Measurements from ENCODE around the gene POLR1H. TPM values are rescaled to one million over a fixed set of nuclear protein-coding genes. Genes with fewer than 3 reads are reported as not detected.
"Not testable (repeated sequence)": the region's sequence is repeated elsewhere in the genome, so short reads cannot be mapped to it uniquely, and the experiment has no call there.

Gene POLR1H, protein sequence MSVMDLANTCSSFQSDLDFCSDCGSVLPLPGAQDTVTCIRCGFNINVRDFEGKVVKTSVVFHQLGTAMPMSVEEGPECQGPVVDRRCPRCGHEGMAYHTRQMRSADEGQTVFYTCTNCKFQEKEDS
- 10 to 100 TPM; 25.6 to 26.2 TPM for total RNA-seq
- long read RNA-seq, transcript ZNRD1-201 (4 exons, 864 nt), result major isoform, 8 of 11 reads
- long read RNA-seq, partial matches to known transcripts, result 1 of 11 reads
- long read RNA-seq, other reads (novel, unspliced or antisense), result 1 of 11 reads

DNA sequence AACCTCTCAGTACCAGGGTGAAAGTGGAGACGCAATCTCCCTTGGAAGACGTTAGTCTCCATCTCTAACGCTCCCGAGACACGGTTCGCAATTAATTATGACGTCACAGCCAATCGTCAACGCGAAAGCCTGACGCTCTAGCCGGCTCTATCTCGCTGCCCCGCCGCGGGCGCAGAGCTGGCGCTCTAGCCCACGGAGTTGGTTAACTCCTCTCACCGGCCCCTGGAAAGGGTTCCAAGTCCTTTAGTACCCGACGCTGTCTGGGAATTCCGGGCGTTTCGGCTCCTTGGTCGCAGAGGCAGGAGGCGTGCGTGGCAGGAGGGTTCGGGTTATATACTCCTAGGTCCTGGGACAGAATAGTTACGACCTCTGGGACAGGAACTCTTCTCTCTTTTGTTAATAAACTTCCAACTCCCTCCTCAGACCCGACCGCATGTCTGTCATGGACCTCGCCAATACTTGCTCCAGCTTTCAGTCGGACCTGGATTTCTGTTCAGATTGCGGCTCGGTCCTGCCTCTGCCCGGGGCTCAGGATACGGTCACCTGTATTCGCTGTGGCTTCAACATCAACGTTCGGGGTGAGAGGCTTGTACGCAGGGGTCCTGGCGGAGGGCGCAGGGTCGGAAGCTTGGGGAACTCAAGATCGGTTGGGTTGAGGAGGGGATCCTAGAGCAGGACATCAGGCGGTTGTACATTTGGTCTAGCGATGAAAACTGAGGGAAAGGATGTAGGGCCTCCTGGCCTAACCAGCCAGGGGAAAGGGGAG, at the start of gene POLR1H:
Gene POLR1H, plus strand, starts transcription at position 174 of the 766 bp plus-strand sequence. Its CDS starts 260 bp downstream, at position 434.
- DNase-seq (peak; percentile 93 to 95), ATAC-seq (peak; percentile 93)
- intact Hi-C loops (cut with DNase I, micrococcal nuclease), result no loop called here

DNA sequence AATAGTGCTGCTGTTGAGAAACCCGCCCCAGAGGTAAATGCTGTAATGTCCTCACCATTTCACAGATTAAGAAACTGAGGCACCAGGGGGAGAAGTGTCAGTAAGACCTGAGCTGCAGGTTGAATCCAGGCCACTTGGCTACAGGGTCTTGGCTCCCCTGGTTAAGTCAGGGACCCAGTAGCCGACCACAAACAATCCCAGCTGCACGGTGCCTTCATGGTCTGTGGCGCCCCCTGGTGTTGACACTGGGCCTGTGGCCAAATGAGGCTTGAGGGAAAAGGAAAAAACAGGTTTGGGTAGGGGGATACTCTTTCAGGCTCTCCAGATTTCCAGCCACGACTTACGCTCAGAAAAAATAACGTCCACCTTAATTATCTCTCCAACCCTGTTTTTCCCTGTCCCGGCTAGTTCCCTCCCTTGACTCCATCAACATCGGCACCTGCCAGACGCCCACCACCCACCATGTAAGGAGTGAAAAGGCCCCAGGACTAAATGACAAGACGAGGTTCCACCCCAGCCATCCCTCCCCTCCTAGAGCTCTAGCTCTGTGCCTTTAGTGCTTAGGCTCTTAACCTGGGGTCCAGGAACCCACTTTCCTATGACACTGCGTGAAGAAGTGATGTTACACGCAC, 47.7 kb upstream of the POLR1H start:
- intact Hi-C loops (cut with DNase I, micrococcal nuclease), result loop anchor here in 1 of 2 donors (2.0 kb wide), 1 partner anchor 165 kb away; no protein-coding TSS in a partner anchor
- DNase-seq (peak in 1 of 2 donors; percentile 70), ATAC-seq (peak; percentile 75)

DNA sequence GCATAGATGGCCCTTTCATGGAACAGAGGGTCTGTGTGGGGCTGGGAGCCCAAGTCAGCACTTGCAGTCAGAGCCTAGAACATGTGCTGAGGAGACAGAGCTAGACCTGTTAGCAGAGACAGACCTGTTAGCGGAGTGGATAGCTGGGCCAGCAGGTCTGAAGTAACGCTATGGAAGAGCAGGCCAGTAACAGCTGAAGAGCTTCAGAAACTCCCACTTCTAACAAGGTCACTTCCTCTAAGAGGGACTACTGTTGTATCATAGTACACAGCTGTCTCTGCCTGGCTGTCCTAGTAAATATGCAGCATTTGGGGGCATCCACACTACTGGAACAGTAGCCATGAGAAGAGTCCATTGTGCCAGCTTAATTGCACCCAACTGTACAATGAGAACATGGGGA, 41.2 kb upstream of the POLR1H start:
- ATAC-seq, result no peak
- intact Hi-C loops (cut with DNase I, micrococcal nuclease), result no loop called here
- DNase-seq, result no peak

DNA sequence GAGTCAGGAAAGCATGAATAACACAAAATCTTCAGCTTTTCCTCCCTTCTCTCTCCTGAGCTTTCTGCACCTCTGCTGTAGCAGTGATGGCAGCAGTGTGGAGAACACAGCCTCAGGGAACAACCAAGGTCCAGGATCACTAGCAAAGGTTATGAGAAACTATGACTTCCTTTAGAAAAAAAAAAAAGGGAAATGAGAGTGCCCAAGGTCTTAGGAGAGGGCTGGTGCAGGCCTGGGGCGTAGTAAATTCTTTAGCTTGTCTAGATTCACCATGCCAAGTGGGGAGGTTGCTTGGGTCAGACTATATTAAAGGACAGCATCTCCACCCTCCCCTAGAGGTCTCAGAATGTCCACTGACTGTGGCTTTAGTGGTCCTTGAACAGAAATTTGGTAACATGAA, 40.4 kb upstream of the POLR1H start:
- intact Hi-C loops (cut with DNase I, micrococcal nuclease), result no loop called here
- DNase-seq (no peak), ATAC-seq (no peak)

DNA sequence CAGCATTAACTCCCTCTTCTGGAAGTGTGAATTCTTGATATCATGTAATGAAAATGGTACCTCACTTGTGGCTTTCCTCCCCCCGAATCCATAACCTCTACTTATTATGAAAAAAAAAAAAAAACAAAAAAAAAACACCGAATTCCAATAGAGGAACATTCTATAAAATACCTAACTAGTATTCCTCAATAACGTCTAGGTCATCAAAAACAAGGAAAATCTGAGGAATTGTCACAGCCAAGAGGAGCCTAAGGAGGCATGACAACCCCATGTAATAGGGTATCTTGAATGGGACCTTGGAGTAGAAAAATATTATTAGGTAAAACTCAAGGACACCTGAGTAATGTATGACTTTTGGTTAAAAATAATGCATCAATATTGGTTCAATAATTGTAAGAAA, 38.9 kb upstream of the POLR1H start:
- intact Hi-C loops (cut with DNase I, micrococcal nuclease), result no loop called here
- ATAC-seq, result no peak
- DNase-seq, result no peak

DNA sequence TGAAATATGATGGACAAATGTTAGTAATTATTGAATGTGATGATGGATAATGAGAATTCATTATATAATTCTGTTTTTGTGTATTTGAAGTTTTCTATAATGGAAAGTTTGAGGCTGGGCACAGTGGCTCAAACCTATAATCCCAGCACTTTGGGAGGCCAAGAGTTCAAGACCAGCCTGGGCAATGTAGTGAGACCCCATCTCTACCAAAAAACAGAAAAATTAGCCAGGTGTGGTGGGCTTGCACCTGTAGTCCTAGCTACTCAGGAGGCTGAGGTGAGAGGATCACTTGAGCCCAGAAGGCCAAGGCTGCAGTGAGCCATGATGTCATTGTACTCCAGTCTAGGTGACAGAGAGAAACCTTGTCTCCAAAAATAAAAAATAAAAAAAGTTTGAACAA, 38.4 kb upstream of the POLR1H start:
- DNase-seq; intact Hi-C loops (cut with DNase I, micrococcal nuclease); ATAC-seq: not testable (repeated sequence)

DNA sequence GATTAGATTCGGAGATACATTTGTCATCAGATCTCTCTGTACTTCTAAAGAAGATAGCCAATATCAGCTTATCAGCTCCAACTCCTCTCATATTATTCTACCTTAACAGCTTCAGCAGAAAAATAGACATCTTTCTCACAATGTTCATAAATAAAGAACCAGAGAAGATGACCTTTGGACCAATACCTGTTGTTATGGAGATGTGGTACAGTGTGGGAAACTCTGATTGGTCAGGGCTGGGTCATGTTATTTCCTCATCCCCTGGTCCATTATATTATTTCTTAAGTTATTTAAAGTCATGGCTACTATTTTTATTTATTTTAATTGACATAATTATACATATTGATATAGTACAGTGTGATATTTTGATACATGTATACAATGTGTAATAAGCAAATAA, 35.9 kb upstream of the POLR1H start:
- intact Hi-C loops (cut with DNase I, micrococcal nuclease), result no loop called here
- ATAC-seq, result peak; percentile 75
- DNase-seq, result no peak

DNA sequence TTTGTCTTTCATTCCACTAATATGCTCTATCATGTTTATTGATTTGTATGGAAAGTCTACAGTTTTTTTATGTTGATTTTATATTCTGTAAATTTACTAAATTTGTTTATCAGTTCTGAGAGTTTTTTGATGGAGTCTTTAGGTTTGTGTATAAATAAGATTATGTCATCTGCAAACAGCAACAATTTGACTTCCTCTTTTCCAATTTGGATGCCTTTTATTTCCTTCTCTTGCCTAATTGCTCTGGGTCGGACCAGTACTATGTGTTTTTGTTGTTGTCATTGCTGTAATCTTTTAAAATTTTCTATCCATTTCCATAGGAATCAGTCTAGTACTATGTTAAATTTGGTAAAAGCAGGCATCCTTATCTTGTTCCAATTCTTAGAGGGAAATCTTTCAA, 31.5 kb upstream of the POLR1H start:
- DNase-seq, result no peak
- no peak for ATAC-seq
- intact Hi-C loops (cut with DNase I, micrococcal nuclease), result no loop called here

DNA sequence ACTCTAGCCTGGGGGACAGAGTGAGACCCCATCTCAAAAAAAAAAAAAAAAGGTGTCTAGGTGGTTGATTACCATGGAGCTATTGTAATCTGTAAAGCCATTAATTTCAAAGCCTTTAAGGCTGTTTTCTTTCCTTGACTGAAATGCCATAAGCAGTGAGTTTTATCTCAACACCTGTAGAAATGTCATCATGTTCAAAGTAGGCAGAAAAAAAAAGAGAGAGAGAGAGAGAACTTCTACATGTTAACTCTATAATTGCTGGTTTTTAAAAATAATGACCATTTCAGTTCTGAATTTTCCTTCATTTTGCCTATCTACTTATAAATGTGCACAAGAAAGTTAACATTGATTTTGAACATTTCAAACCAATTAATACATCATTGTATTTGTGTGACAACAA, 29.7 kb upstream of the POLR1H start:
- ATAC-seq (no peak), DNase-seq (no peak)
- intact Hi-C loops (cut with DNase I, micrococcal nuclease), result no loop called here

DNA sequence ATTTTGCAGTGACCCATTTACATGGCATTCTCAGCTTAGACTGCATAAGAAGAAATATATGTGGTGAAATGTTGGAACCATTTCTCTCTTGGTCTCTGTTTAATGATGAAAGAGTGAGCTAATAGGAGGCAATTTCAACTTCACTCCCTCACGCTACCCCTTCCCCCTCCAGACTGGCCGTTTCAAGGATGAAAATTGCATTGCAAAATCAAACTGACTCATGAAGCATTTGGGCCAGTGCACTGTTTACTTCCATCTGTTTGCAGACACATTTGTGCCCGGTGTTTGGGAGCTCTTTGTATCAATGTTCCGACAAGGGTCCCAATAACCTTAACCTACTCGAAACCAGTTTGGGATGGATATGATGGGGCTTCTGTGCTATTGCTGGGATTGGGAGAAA, 27.6 kb upstream of the POLR1H start:
- intact Hi-C loops (cut with DNase I, micrococcal nuclease); ATAC-seq: not testable (repeated sequence)

DNA sequence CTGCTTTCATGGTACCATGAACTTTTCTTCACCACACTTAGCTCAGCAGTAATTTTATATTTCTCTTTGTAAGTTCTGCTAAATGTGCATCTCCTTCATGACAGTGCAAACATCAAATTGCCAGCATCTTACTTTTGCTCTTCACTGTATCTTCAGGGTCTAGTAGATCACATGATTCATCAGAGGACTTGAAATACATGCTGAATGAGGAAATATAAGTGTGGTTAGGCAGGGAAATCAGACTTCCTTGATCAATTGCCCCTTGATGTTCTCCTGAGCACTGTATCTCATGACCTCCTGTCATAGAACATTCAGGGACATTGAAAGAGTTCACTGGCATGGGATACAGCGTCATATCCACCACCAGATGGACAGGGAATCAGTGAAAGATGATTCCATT, 25.3 kb upstream of the POLR1H start:
- DNase-seq (no peak), ATAC-seq (no peak)
- intact Hi-C loops (cut with DNase I, micrococcal nuclease), result no loop called here

More for the DNA sequence above, 27.6 kb upstream of the POLR1H start:
- DNase-seq, result not testable (repeated sequence)

DNA sequence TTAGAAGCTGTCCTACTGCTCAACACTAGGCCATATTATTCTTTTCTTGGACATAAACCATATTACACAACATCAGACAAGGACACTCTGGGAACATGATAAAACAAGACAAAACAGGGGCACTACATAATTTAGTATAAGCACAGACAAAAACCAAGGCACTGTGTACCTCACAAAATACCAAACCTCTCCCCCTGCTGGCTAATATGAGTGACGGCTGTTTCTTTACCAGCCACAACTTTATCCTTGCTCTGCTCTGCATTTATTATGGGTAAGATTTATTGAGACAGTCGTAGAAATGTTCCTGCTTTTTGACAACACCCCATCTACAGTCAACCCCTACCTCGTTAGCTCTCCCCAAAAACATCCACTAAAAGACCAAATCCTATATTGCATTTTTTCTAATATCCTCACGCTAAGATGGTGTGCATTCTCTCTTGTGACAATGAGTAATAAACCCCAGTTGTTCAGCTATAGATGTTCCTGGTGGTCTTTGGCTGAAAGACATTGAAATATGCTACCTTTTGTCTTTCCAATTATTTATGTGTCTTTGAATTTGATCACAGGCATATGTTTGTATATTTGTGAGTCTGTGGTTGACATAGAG, 23.8 kb upstream of the POLR1H start:
- peak; percentile 60 for ATAC-seq
- DNase-seq, result no peak

DNA sequence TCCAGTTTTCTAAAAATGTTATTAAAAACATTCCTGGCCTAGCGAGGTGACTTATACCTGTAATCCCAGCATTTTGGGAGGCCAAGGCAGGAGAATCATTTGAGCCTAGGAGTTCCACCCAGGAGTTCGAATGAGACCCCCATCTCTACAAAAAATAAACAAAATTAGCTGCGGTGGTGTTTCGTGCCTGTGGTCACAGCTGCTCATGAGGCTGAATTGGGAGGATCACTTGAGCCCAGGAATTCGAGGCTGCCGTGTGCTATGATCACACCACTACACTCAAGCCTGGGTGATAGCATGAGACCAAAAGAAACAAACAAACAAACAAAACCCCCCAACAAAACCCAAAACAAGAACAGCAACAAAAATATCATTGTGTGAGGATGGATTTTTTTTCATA, 19.8 kb upstream of the POLR1H start:
- intact Hi-C loops (cut with DNase I, micrococcal nuclease), result no loop called here
- ATAC-seq (no peak), DNase-seq (no peak)

More for the DNA sequence above, 23.8 kb upstream of the POLR1H start:
- intact Hi-C loops (cut with DNase I, micrococcal nuclease), result no loop called here

DNA sequence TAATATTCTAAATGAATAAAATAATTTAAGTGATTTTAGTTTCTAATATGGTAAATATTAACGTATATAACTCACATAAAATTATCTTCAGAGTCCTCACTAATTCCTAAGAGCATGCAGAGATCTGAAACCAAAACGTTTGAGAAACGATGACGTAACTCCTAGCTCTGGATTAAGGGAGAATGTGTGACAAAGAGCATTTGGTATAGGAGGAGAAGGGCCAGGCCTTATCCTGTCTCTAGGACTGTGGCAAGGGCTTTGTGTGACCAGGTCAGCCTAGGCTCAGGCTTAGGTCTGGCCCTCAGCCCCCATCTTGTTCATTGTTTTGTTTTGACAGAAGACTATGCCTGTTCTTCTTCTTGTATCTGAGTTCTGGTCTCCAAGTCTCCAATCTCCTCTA, 19.2 kb upstream of the POLR1H start:
- intact Hi-C loops (cut with DNase I, micrococcal nuclease), result no loop called here
- ATAC-seq, result no peak

DNA sequence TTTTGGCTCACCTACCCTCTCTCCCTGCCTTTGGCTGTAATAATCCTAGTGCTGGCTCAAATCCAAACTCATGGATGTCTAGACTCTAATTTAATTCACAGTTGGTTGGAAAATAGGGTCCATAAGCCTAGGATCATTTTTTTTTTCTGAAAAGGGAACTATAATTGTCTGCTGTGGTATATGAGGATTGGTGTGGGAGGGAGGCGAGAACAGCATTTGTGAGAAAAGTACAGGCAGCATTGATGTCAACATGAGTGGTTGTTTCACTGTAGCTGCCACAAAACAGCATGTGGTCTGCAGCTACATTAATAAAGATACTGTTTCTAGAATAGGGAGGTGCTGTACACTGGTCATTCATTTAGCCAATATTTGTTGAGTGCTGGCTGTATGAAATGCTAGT, 18.6 kb upstream of the POLR1H start:
- DNase-seq, result no peak
- intact Hi-C loops (cut with DNase I, micrococcal nuclease), result no loop called here
- ATAC-seq, result no peak

More for the DNA sequence above, 19.2 kb upstream of the POLR1H start:
- DNase-seq, result no peak

DNA sequence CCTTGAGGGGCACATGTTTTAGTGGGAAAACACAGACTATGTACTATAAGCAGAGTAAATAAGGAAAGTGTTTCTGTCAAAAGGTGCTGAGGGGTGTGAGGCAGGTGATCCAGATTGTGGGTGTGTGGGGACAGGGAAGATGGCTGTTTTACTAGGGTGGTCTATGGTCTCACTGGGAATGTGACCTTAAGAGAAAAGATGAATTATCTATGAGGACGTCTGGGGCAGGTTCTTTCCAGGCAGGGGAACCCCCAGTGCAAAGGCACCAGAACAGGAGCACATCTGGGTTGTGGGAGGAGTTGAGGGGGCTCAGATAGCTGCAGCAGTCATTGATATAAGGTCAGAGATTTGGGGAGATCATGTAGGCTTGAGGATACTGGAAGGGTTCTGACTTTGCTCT, 18.2 kb upstream of the POLR1H start:
- DNase-seq (no peak), ATAC-seq (no peak)
- intact Hi-C loops (cut with DNase I, micrococcal nuclease), result no loop called here

DNA sequence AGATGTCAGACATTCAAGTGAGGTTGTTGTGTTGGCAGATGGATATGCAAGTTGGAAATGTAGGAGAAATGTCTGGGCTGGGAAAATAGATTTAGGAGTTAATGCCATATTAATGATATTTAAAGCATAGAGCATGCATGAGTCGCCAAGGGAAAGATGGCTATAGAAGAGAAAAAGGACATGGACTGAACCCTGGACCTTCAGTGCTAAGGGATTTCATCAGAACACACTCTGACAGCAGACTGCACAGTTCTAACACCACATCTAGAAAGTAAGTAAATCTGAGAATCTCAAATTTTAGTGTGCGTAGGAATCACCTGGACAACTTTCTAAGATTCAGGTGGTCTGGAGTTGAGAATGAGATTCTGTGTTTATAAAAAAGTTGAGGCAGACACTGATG, 17.3 kb upstream of the POLR1H start:
- DNase-seq, result no peak
- ATAC-seq, result no peak
- intact Hi-C loops (cut with DNase I, micrococcal nuclease), result no loop called here

DNA sequence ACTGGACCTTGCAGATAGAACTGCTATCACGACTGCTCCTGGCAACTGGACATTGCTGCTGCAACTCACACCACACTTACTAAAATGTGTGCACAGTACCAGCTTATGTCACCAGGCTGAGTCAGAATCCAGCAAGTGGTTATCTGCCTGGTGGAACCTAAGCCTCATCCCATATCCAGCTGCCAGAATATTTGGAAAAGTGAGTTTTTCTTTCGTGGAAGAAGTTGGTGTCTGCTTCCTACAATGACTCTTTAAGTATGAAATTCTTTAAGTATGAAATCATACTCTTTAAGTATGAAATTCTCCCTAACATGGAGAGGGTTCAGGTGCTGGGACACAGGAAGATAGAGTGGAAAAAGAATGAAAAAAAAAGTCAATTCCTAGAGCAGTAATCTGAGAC, 16.4 kb upstream of the POLR1H start:
- DNase-seq (no peak), ATAC-seq (no peak)
- intact Hi-C loops (cut with DNase I, micrococcal nuclease), result no loop called here

DNA sequence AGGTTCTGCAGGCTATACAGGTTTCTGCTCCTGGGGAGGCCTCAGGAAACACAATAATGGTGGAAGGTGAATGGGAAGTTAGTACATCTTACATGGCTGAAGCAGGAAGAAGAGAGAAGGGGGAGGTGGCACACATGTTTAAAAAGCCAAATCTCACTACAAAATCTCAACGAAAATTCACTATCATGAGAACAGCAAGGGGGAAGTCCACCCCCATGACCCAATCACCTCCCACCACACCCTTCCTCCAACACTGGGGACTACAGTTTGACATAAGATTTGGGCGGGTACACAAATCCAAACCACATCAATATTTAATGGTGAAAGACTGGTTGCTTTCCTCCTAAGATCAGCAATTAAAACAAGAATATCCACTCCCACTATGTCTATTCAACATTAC, 13.8 kb upstream of the POLR1H start:
- no peak for ATAC-seq
- intact Hi-C loops (cut with DNase I, micrococcal nuclease), result no loop called here
- DNase-seq, result no peak

DNA sequence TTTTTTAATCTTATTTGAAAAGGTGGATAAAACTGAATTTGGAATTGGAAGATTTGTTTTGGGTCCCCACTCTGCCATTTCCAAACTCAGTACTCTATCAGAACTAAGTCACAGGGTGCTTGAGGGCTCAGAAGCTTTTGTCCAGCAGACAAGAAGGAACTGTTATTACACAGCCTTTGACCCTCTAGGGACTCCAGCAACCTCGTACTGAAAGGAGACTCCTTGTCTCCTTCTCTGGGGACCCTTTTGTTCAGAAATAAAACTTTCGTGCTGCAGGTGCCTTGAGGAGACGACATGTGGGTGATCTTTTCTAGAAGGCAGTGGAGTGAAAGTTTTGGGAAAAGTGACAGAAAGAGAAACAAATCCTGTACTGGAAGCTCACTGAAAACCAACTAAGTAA, 7.4 kb upstream of the POLR1H start:
- no peak for ATAC-seq
- no peak for DNase-seq
- intact Hi-C loops (cut with DNase I, micrococcal nuclease), result no loop called here
